HepG2 (cell line): Measurements from ENCODE around the gene EPC2. TPM values are rescaled to one million over a fixed set of nuclear protein-coding genes. Genes with fewer than 3 reads are reported as not detected.

Source experiments
- ARNT ChIP-seq: fragments of 450-650 bp; IDR thresholded peaks from 2 replicates; pipeline ENCODE4 v1.6.1; 2017
- GFI1 ChIP-seq: sonication (generic); formaldehyde crosslinking; IDR thresholded peaks from 2 replicates; pipeline ENCODE4 v1.5.0; 2020; ENCODE audit warnings: missing genetic modification reagents, mild to moderate bottlenecking, borderline replicate concordance
- HCFC1 ChIP-seq: fragments of 150-350 bp; IDR thresholded peaks from 2 replicates; pipeline ENCODE4 v1.6.1; 2014; ENCODE audit warnings: low read depth, low read length
- KAT2B ChIP-seq: fragments of 150-350 bp; IDR thresholded peaks from 2 replicates; pipeline ENCODE4 v1.6.1; 2014; ENCODE audit warnings: low read depth, low read length, borderline replicate concordance
- KDM1A ChIP-seq: IDR thresholded peaks from 2 replicates; pipeline ENCODE4 v1.6.1; 2016; ENCODE audit warnings: missing compliant biosample characterization
- KLF9 ChIP-seq: IDR thresholded peaks from 2 replicates; pipeline ENCODE4 v1.6.1; 2016; ENCODE audit warnings: low read depth
- MED13 ChIP-seq: sonication (generic); formaldehyde crosslinking; IDR thresholded peaks from 2 replicates; pipeline ENCODE4 v1.5.0; 2020; ENCODE audit warnings: missing genetic modification reagents
- THAP7 ChIP-seq: sonication (generic); formaldehyde crosslinking; IDR thresholded peaks from 2 replicates; pipeline ENCODE4 v1.8.1; 2023; ENCODE audit warnings: mild to moderate bottlenecking, missing genetic modification reagents
- ZBTB33 ChIP-seq: sonication (generic); formaldehyde crosslinking; IDR thresholded peaks from 2 replicates; pipeline ENCODE4 v1.4.0; 2020; ENCODE audit warnings: missing genetic modification reagents
- ZFP41 ChIP-seq: sonication (generic); formaldehyde crosslinking; IDR thresholded peaks from 2 replicates; pipeline ENCODE4 v1.4.0; 2020; ENCODE audit warnings: mild to moderate bottlenecking, missing genetic modification reagents, borderline replicate concordance
- ZNF362 ChIP-seq: sonication (generic); formaldehyde crosslinking; IDR thresholded peaks from 2 replicates; pipeline ENCODE4 v1.4.0; 2020; ENCODE audit warnings: missing genetic modification reagents, mild to moderate bottlenecking, borderline replicate concordance
- ZNF556 ChIP-seq: sonication (generic); formaldehyde crosslinking; IDR thresholded peaks from 2 replicates; pipeline ENCODE4 v1.4.0; 2020; ENCODE audit warnings: mild to moderate bottlenecking, missing genetic modification reagents, borderline replicate concordance
- ZNF577 ChIP-seq: sonication (generic); formaldehyde crosslinking; IDR thresholded peaks from 2 replicates; pipeline ENCODE4 v1.4.0; 2020; ENCODE audit warnings: mild to moderate bottlenecking, low read depth, missing genetic modification reagents, borderline replicate concordance
- ZNF687 ChIP-seq: sonication (generic); formaldehyde crosslinking; IDR thresholded peaks from 2 replicates; pipeline ENCODE4 v1.5.1; 2020; ENCODE audit warnings: mild to moderate bottlenecking, missing genetic modification reagents, moderate library complexity
- ZNF788 ChIP-seq: sonication (generic); formaldehyde crosslinking; IDR thresholded peaks from 2 replicates; pipeline ENCODE4 v1.5.0; 2020; ENCODE audit warnings: mild to moderate bottlenecking, missing genetic modification reagents, borderline replicate concordance
- ZNF83 ChIP-seq: sonication (generic); formaldehyde crosslinking; IDR thresholded peaks from 2 replicates; pipeline ENCODE4 v1.4.0; 2020; ENCODE audit warnings: missing genetic modification reagents, mild to moderate bottlenecking, borderline replicate concordance
- ZSCAN22 ChIP-seq: sonication (generic); formaldehyde crosslinking; IDR thresholded peaks from 2 replicates; pipeline ENCODE4 v1.4.0; 2020; ENCODE audit warnings: mild to moderate bottlenecking, missing genetic modification reagents
- polyA plus RNA-seq, 8 experiments: library from polyadenylated mRNA; depleted of rRNA in 3 of 8; stranded (reverse) in 7 of 8; unstranded in 1 of 8; fragments of >200 nt; fragmentation: Illumina TruSeq in 4 of 8; extraction: Trizol in 4 of 8; gene quantifications; 2 replicates each; pipeline versions ENCODE4 v1.2.1 to v1.2.3, GENCODE V29; 2011 to 2016; ENCODE audit warnings: low read depth in 4 of 8, missing spikeins in 1 of 8, mixed read lengths in 1 of 8; ENCODE audit not compliant: insufficient read depth in 1 of 8
- total RNA-seq, 5 experiments: library from RNA; depleted of rRNA; stranded (reverse); fragments of >200 nt; fragmentation: Illumina TruSeq; extraction: Trizol; gene quantifications; 2 replicates each; pipeline ENCODE4 v1.2.3, GENCODE V29; 2016; ENCODE audit warnings: low read depth in 1 of 5
- TF ChIP-seq, protein P1 (sequence below): sonication (generic); formaldehyde crosslinking; conservative IDR thresholded peaks from 2 replicates; pipeline ENCODE4 v1.4.0; 2020; ENCODE audit warnings: missing genetic modification reagents

The EPC2 gene
- total and polyA plus RNA-seq, 2 of the 13 experiments (the other 11 are each of a cell fraction or from before 2014, with no cell fraction given): 20.5 to 22.0 TPM

DNA sequence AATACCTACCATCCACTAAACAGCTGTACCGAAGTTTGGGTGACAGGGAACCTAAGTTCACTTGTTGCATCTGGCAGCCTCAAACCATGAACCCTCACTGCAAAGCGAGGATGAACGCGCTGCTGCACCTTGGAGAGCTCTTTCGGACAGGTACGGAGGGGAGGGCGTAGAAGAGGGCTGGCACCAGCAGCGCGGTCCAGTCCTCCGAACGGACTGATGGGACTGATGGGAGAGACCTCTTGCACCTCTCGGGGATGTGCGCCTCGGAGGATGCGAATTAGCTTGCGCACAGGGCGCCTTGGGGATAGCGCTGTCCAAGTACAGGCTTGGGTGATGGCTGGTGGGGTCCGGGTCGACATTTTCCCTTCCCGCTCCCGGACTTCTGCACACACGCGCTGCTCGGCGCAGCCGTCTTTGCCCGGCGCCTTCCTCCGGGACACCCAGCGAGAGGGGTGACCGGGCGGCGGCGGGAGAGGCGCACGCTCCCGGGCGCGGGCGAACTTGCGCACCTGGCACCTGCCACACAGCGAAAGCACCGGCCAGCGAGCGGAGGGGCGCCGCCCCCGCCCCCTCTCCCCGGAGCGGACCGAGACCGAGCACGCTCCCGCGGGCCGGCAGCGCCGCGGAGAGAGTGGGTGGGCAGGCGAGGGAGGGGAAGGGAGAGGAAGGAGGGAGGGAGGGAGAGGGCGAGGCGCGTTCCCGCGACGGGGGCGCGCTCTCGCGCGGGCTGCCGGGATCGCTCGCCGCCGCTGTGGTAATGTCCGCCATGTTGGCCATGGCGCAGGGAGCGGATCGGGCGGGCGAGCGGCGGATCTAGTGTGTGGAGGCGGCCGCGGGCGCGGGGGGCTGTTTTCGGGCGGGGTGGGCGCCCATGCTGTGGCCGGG lies at the start of gene EPC2 (continued):
- TF ChIP-seq MED13 (no peak), ZFP41 (no peak), KLF9 (CRISPR knock-in tag) (no peak), KAT2B (no peak), ZNF556 (peak; percentile 41; the same call in 1 of the 2 replicates), ZSCAN22 (no peak), GFI1 (no peak), ZNF83 (CRISPR knock-in tag) (peak; percentile 70; the same call in 1 of the 2 replicates), ZNF788 (CRISPR knock-in tag) (no peak; the same call in 1 of the 2 replicates), THAP7 (CRISPR knock-in tag) (0 out of 2 replicates have a peak, but pooled peaks have one; percentile 32), ZNF362 (no peak), HCFC1 (no peak), ZBTB33 (no peak), ZNF687 (CRISPR knock-in tag) (peak; percentile 84), ARNT (no peak), ZNF577 (CRISPR knock-in tag) (no peak), KDM1A (CRISPR knock-in tag) (peak; percentile 27; the same call in 1 of the 2 replicates)
- TF ChIP-seq, protein P1, sequence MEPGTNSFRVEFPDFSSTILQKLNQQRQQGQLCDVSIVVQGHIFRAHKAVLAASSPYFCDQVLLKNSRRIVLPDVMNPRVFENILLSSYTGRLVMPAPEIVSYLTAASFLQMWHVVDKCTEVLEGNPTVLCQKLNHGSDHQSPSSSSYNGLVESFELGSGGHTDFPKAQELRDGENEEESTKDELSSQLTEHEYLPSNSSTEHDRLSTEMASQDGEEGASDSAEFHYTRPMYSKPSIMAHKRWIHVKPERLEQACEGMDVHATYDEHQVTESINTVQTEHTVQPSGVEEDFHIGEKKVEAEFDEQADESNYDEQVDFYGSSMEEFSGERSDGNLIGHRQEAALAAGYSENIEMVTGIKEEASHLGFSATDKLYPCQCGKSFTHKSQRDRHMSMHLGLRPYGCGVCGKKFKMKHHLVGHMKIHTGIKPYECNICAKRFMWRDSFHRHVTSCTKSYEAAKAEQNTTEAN (CRISPR knock-in tag): no peak
